Heart right ventricle (tissue), 16 donors: ENCODE results near the gene RCOR3. TPM values are rescaled to one million over a fixed set of nuclear protein-coding genes. Genes with fewer than 3 reads are reported as not detected.

Experiments
- ATAC-seq, 8 donors: fragments of 200-7000 bp; cut with Tn5 transposase; one replicate each; pipeline ENCODE4 v1.9.1; 2020; ENCODE audit warnings: mild to moderate bottlenecking in 8 of 8, moderate library complexity in 8 of 8, moderate number of reproducible peaks in 1 of 8
- DNase-seq, 2 donors: peaks; one replicate each; pipeline ENCODE4 v3.0.0-alpha.2; 2020
- H3K27ac ChIP-seq, 10 donors: fragments of 200-600 bp; sonication (generic) in 2 of 10; one replicate each; pipeline versions ENCODE4 v1.5.0 to v1.8.0; 2020 to 2022; ENCODE audit warnings: mild to moderate bottlenecking in 3 of 10
- H3K27me3 ChIP-seq, 7 donors: fragments of 200-600 bp; one replicate each; pipeline ENCODE4 v1.8.0; 2021 to 2022; ENCODE audit warnings: mild to moderate bottlenecking in 2 of 7
- H3K36me3 ChIP-seq, 9 donors: fragments of 200-600 bp; sonication (generic) in 1 of 9; one replicate each; pipeline versions ENCODE4 v1.5.0 to v1.8.0; 2020 to 2022; ENCODE audit warnings: mild to moderate bottlenecking in 2 of 9
- H3K4me1 ChIP-seq, 9 donors: fragments of 200-600 bp; sonication (generic) in 1 of 9; one replicate each; pipeline versions ENCODE4 v1.5.0 to v1.8.0; 2020 to 2022; ENCODE audit warnings: mild to moderate bottlenecking in 4 of 9
- H3K4me3 ChIP-seq, 10 donors: fragments of 200-600 bp; sonication (generic) in 2 of 10; one replicate each; pipeline versions ENCODE4 v1.5.0 to v1.8.0; 2020 to 2022; ENCODE audit warnings: mild to moderate bottlenecking in 7 of 10, moderate library complexity in 2 of 10
- H3K9me3 ChIP-seq, 11 donors: fragments of 200-600 bp in 10 of 11; sonication (generic) in 2 of 11; one replicate each; pipeline versions ENCODE4 v1.5.0 to v1.8.0; 2013 to 2022; ENCODE audit warnings: mild to moderate bottlenecking in 2 of 11, control low read depth in 1 of 11, moderate library complexity in 1 of 11
- CTCF ChIP-seq, 9 donors: fragments of 200-600 bp; sonication (generic) in 2 of 9; IDR thresholded peaks; one replicate each; pipeline versions ENCODE4 v1.5.0 to v1.8.0; 2021 to 2022; ENCODE audit warnings: antibody characterized with exemption in 9 of 9, mild to moderate bottlenecking in 5 of 9, moderate library complexity in 1 of 9
- WGBS, 2 donors: extraction: QIAGEN DNeasy Blood & Tissue Kit; methylation state at CpG; one replicate each; pipeline ENCODE4 v1.1.7; 2013; ENCODE audit warnings: inconsistent platforms in 1 of 2; 5-methylcytosine and 5-hydroxymethylcytosine counted together
- intact Hi-C, 10 donors: fragments of 100-400 bp; cut with DNase I; formaldehyde crosslinking; loops; one replicate each; pipeline versions ENCODE4 v1.11.1 to v1.14.2; 2022
- polyA plus RNA-seq, 2 donors: library from polyadenylated mRNA; stranded (reverse); fragments of 200-250 nt; gene quantifications; one replicate each; pipeline ENCODE4 v1.2.3, GENCODE V29; 2013
- total RNA-seq, 10 donors: library from RNA; stranded (reverse); fragmentation: NEBNext Ultra II Directional in 3 of 10; extraction: Animal tissue kit (Norgen Biotek cat#: 25700) in 3 of 10; gene quantifications; one replicate each; pipeline versions ENCODE4 v1.2.1 to v1.2.4, GENCODE V29; 2021 to 2023
- donor health status: Arrhythmogenic right ventricular cardiomyopathy.
- donor health status: ischemic (EF 13 %, LVEDD 7.1; RV severe dilation, severe dysfunction).
- donor health status: healthy with polysubstance abuse.
- donor health status: DM: no; HTN: yes; CAD: no.
- donor health status: DM: no; HTN: no; CAD: no.
- donor health status: ischemic (EF 25% LVEDD 6.9; RV normal size, moderate dysfunction).
- donor health status: ischemic (EF 25% LVEDD 5.7; RV mildly dilated, moderate dysfunction).
- donor health status: healthy.
- donor health status: DM: yes; HTN: yes; CAD: no.
- donor health status: Ischemic cardiomyopathy.
- donor health status: ischemic (EF 35%, LVEDD 5.7; RV mildly dilated, moderate dysfunction).
- donor health status: nonischemic (EF 11% LVEDD 7.7; RV severe dilation, severe dysfunction).
- donor health status: DM: yes; HTN: yes; CAD: no.
- donor health status: PGD.
- donor health status: ischemic (EF 29% LVEDD 5.4; RV normal size, mild dysfunction).
- donor health status: nonischemic (EF 23%, LVEDD 6.1; RV moderate dilation, normal function).

Gene RCOR3
- total and polyA plus RNA-seq, 12 donors, result 17.7 to 65.5 (median 50.1) TPM

- 0 to 50% methylated on average over 1 of the region's 1 CpG for whole genome bisulfite sequencing, 2 donors
- no peak for TF ChIP-seq CTCF (IDR thresholded peaks at IDR 0.05)
- intact Hi-C loops, result no loop called here
- H3K4me1 ChIP-seq, result peaks cover 0 to 29% (median 16%) of the 10 kb centered on the region in 9 donors
- H3K27ac ChIP-seq, result no peak overlapping the region
- H3K27me3 ChIP-seq, result no peaks in the 10 kb centered on the region
- H3K36me3 ChIP-seq, result peaks cover 0 to 100% (median 22%) of the 10 kb centered on the region in 9 donors
- no peak for ATAC-seq
- no peak for DNase-seq
- no peak overlapping the region for H3K4me3 ChIP-seq
- no peaks in the 10 kb centered on the region for H3K9me3 ChIP-seq
These were observed 20.2 kb downstream of the RCOR3 start for GRCh38 chr1:211279340-211279739.

GRCh38 chr1:211280910-211281309 lies 21.7 kb downstream of the RCOR3 start:
- Histone ChIP-seq H3K4me1 (peaks cover 0 to 13% (median 5%) of the 10 kb centered on the region in 9 donors), H3K27me3 (no peaks in the 10 kb centered on the region), H3K27ac (peak overlapping the region in 4 of 10 donors; percentile 2 to 21 (median 15)), H3K9me3 (no peaks in the 10 kb centered on the region), H3K36me3 (peaks cover 0 to 100% (median 23%) of the 10 kb centered on the region in 9 donors), H3K4me3 (no peak overlapping the region)
- ATAC-seq (peak in 1 of 8 donors; percentile 21), DNase-seq (no peak)
- intact Hi-C loops, result no loop called here
- 86 to 96% methylated on average over 4 of the region's 4 CpGs for WGBS, 2 donors
- no peak for TF ChIP-seq CTCF (IDR thresholded peaks at IDR 0.05)

GRCh38 chr1:211281320-211282022 lies 22.3 kb downstream of the RCOR3 start:
- no peak for TF ChIP-seq CTCF (IDR thresholded peaks at IDR 0.05)
- peaks cover 0 to 100% (median 26%) of the 10 kb centered on the region in 9 donors for H3K36me3 ChIP-seq
- no peak overlapping the region for H3K4me3 ChIP-seq
- H3K27ac ChIP-seq, result peak overlapping the region in 4 of 10 donors; percentile 2 to 21 (median 15)
- no peak for DNase-seq
- H3K27me3 ChIP-seq, result no peaks in the 10 kb centered on the region
- intact Hi-C loops, result no loop called here
- 64 to 73% methylated on average over 6 of the region's 6 CpGs for WGBS, 2 donors
- peaks cover 0 to 10% (median under 1%) of the 10 kb centered on the region in 9 donors for H3K4me1 ChIP-seq
- no peaks in the 10 kb centered on the region for H3K9me3 ChIP-seq
- ATAC-seq, result peak in 2 of 8 donors; percentile 35 to 49

- Histone ChIP-seq H3K27me3 (no peaks in the 10 kb centered on the region), H3K9me3 (no peaks in the 10 kb centered on the region), H3K4me3 (no peak overlapping the region), H3K36me3 (peaks cover 0 to 100% (median 28%) of the 10 kb centered on the region in 9 donors), H3K4me1 (peaks cover 0 to 13% (median 0%) of the 10 kb centered on the region in 9 donors), H3K27ac (no peak overlapping the region)
- DNase-seq (no peak), ATAC-seq (no peak)
- no peak for TF ChIP-seq CTCF (IDR thresholded peaks at IDR 0.05)
- intact Hi-C loops, result no loop called here
These were observed 22.8 kb downstream of the RCOR3 start for GRCh38 chr1:211282023-211282373.
